Activated CD8-positive, alpha-beta T cell treated with anti-CD3 and anti-CD28 coated beads for 36 hours (primary cell): ENCODE results near the gene RCSD1. TPM values are rescaled to one million over a fixed set of nuclear protein-coding genes. Genes with fewer than 3 reads are reported as not detected.

ENCODE experiments used
- ATAC-seq: fragments of 200-7000 bp; cut with Tn5 transposase; one replicate; pipeline ENCODE4 v1.10.0; 2021; ENCODE audit warnings: mild to moderate bottlenecking, moderate library complexity
- CTCF ChIA-PET: fragments of 350-600 bp; sonication (Branson Sonifier 250); formaldehyde crosslinking; loops from one replicate; lab custom pipeline; 2021; ENCODE audit warnings: antibody characterized with exemption; lab: Charles Lee
- POLR2A ChIA-PET: fragments of 350-600 bp; sonication (Branson Sonifier 250); formaldehyde crosslinking; loops from one replicate; lab custom pipeline; 2021; ENCODE audit warnings: antibody characterized with exemption; lab: Charles Lee
- DNase-seq: peaks from one replicate; pipeline ENCODE4 v3.0.0-alpha.2; 2020
- H3K27ac Mint-ChIP-seq: one replicate; pipeline ENCODE4 v1.8.0; 2021; ENCODE audit warnings: mild to moderate bottlenecking, mixed read lengths
- H3K27me3 Mint-ChIP-seq: one replicate; pipeline ENCODE4 v1.8.0; 2021; ENCODE audit warnings: mixed read lengths
- H3K36me3 Mint-ChIP-seq: one replicate; pipeline ENCODE4 v1.8.0; 2021; ENCODE audit warnings: low read depth, mixed read lengths
- H3K4me1 Mint-ChIP-seq: one replicate; pipeline ENCODE4 v1.8.0; 2021; ENCODE audit warnings: low read depth, mixed read lengths
- H3K4me3 Mint-ChIP-seq: one replicate; pipeline ENCODE4 v1.8.0; 2021; ENCODE audit warnings: mild to moderate bottlenecking, moderate library complexity, mixed read lengths
- H3K9me3 Mint-ChIP-seq: one replicate; pipeline ENCODE4 v1.8.0; 2021; ENCODE audit warnings: mixed read lengths
- intact Hi-C: fragments of 100-400 bp; cut with micrococcal nuclease; formaldehyde crosslinking; loops from one replicate; pipeline ENCODE4 v1.10.0; 2022
- total RNA-seq, 2 experiments: library from RNA; stranded (reverse); gene quantifications; one replicate each; pipeline ENCODE4 v1.2.3, GENCODE V29; 2021
- TF ChIP-seq, protein P1 (sequence below): fragments of 200-600 bp; IDR thresholded peaks from one replicate; pipeline ENCODE4 v1.8.0; 2022; ENCODE audit warnings: antibody characterized with exemption, mild to moderate bottlenecking

The RCSD1 gene
- total RNA-seq, 2 experiments from 2014 or later, result 66.4 to 67.9 TPM

- no peak for ATAC-seq
These were observed 39.4 kb downstream of the RCSD1 start for GRCh38 chr1:167669209-167670124.

GRCh38 chr1:167670563-167670962 lies 40.5 kb downstream of the RCSD1 start:
- Mint-ChIP-seq H3K36me3 (peaks cover 51% of the 10 kb centered on the region), H3K27ac (peak overlapping the region; percentile 27), H3K4me1 (peaks cover 79% of the 10 kb centered on the region), H3K27me3 (no peaks in the 10 kb centered on the region), H3K4me3 (no peak overlapping the region), H3K9me3 (no peaks in the 10 kb centered on the region)
- DNase-seq (no peak), ATAC-seq (no peak)
- TF ChIP-seq, protein P1, sequence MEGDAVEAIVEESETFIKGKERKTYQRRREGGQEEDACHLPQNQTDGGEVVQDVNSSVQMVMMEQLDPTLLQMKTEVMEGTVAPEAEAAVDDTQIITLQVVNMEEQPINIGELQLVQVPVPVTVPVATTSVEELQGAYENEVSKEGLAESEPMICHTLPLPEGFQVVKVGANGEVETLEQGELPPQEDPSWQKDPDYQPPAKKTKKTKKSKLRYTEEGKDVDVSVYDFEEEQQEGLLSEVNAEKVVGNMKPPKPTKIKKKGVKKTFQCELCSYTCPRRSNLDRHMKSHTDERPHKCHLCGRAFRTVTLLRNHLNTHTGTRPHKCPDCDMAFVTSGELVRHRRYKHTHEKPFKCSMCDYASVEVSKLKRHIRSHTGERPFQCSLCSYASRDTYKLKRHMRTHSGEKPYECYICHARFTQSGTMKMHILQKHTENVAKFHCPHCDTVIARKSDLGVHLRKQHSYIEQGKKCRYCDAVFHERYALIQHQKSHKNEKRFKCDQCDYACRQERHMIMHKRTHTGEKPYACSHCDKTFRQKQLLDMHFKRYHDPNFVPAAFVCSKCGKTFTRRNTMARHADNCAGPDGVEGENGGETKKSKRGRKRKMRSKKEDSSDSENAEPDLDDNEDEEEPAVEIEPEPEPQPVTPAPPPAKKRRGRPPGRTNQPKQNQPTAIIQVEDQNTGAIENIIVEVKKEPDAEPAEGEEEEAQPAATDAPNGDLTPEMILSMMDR, result no peak
- intact Hi-C loops, result no loop called here
- POLR2A ChIA-PET, result no interaction called here
- CTCF ChIA-PET, result interaction anchor here (1.2 to 3.0 kb wide), 3 partner anchors 18 to 70 kb away, joined by 4 to 11 read pairs (median 9); no protein-coding TSS in a partner anchor

More at GRCh38 chr1:167669209-167670124, 39.4 kb downstream of the RCSD1 start:
- ChIA-PET CTCF (interaction anchor here (1.2 to 3.0 kb wide), 4 partner anchors 14 to 69 kb away, joined by 4 to 11 read pairs (median 4); no protein-coding TSS in a partner anchor), POLR2A (interaction anchor here (0.6 to 1.2 kb wide), 4 partner anchors 8 to 465 kb away, joined by 3 read pairs; no protein-coding TSS in a partner anchor)
- peaks cover 51% of the 10 kb centered on the region for H3K36me3 Mint-ChIP-seq
- H3K4me3 Mint-ChIP-seq, result no peak overlapping the region
- TF ChIP-seq, protein P1, result no peak
- intact Hi-C loops, result no loop called here
- H3K9me3 Mint-ChIP-seq, result no peaks in the 10 kb centered on the region
- peak overlapping the region; percentile 35 for H3K27ac Mint-ChIP-seq
- no peaks in the 10 kb centered on the region for H3K27me3 Mint-ChIP-seq
- DNase-seq, result no peak
- H3K4me1 Mint-ChIP-seq, result peaks cover 87% of the 10 kb centered on the region

DNA sequence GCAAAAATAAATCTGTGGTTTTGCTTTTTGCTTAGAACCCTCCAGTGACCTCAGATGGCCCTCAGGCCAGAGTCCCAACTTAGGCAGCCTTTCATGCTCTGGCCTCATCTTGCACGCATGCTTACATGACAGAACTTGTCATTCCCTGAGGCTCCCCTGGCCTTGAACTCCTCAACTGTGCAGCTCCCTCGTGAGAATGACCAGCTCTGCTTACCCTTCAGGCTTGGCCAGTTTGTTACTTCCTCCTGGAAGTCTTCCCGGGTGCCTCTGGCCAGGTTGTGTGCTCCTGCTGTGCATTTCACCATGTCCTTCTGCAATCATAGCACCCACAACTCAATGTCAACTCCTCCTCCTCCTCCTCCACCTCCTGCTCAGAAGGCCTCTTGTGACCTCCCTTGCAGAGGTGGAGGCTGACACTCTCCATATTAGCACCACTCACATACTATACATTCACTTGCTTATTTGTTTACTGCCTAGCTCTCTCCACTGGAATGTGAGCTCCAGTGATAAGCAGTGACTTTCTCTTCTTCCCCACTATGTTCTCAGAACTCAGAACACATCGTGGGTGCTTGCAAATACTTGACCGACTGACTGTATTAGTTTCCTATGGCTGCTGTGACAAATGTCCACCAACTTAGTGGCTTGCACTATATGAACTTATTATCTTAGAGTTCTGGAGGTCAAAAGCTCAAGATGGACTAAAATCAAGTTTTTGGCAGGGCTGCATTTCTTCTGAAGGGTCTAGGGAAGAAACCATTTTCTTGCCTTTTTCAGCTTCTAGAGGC lies 41.9 kb downstream of the RCSD1 start:
- intact Hi-C loops, result no loop called here
- ChIA-PET POLR2A (no interaction called here), CTCF (interaction anchor here (1.7 to 4.5 kb wide), 3 partner anchors 15 to 72 kb away, joined by 3 to 35 read pairs (median 9); no protein-coding TSS in a partner anchor)
- Mint-ChIP-seq H3K36me3 (peaks cover 51% of the 10 kb centered on the region), H3K27me3 (no peaks in the 10 kb centered on the region), H3K27ac (peak overlapping the region; percentile 27), H3K9me3 (no peaks in the 10 kb centered on the region), H3K4me1 (peaks cover 68% of the 10 kb centered on the region), H3K4me3 (no peak overlapping the region)
- TF ChIP-seq, protein P1, result no peak
- ATAC-seq (no peak), DNase-seq (no peak)

- H3K4me3 Mint-ChIP-seq, result no peak overlapping the region
- H3K36me3 Mint-ChIP-seq, result peaks cover 53% of the 10 kb centered on the region
- DNase-seq, result no peak
- intact Hi-C loops, result no loop called here
- H3K4me1 Mint-ChIP-seq, result peaks cover 59% of the 10 kb centered on the region
- CTCF ChIA-PET, result interaction anchor here (1.2 to 4.5 kb wide), 7 partner anchors 9 to 73 kb away, joined by 3 to 35 read pairs (median 5); no protein-coding TSS in a partner anchor
- no peaks in the 10 kb centered on the region for H3K9me3 Mint-ChIP-seq
- POLR2A ChIA-PET, result interaction anchor here (1.0 to 1.1 kb wide), 2 partner anchors 14 to 72 kb away, joined by 3 read pairs; no protein-coding TSS in a partner anchor
- ATAC-seq, result no peak
- TF ChIP-seq, protein P1, result no peak
- no peaks in the 10 kb centered on the region for H3K27me3 Mint-ChIP-seq
- peak overlapping the region; percentile 16 for H3K27ac Mint-ChIP-seq
These were observed 42.8 kb downstream of the RCSD1 start for GRCh38 chr1:167672831-167673230.
